Body of pancreas (tissue), 4 donors: ENCODE results near the gene UMAD1. TPM values are rescaled to one million over a fixed set of nuclear protein-coding genes. Genes with fewer than 3 reads are reported as not detected.
"Not testable (repeated sequence)": the region's sequence is repeated elsewhere in the genome, so short reads cannot be mapped to it uniquely, and the experiment has no call there.

Experiments
- ATAC-seq: fragments of 150-250 bp; one replicate; pipeline ENCODE4 v1.9.1; 2016
- DNase-seq, 4 donors: peaks; one replicate each; pipeline ENCODE4 v3.0.0-alpha.2; 2019
- H3K27ac ChIP-seq, 4 donors: fragments of 200-600 bp; sonication (generic); 1 replicate in 3 of 4; 2 replicates in 1 of 4; pipeline versions ENCODE4 v1.5.1 to v1.6.1; 2016 to 2019; ENCODE audit warnings: mild to moderate bottlenecking in 1 of 4, mixed read lengths in 1 of 4, moderate library complexity in 1 of 4
- H3K27me3 ChIP-seq, 2 donors: fragments of 200-600 bp; sonication (generic); one replicate each; pipeline ENCODE4 v1.6.0; 2016; ENCODE audit warnings: mild to moderate bottlenecking in 1 of 2
- H3K36me3 ChIP-seq, 2 donors: fragments of 200-600 bp; sonication (generic); replicated peaks in 1 of 2; 2 replicates each; pipeline ENCODE4 v1.5.1; 2016; ENCODE audit warnings: low read depth in 2 of 2; ENCODE audit not compliant: insufficient read depth in 1 of 2
- H3K4me1 ChIP-seq: fragments of 200-600 bp; sonication (generic); one replicate; pipeline ENCODE4 v1.6.0; 2016
- H3K4me3 ChIP-seq, 2 donors: fragments of 200-600 bp; sonication (generic); 1 replicate in 1 of 2; 2 replicates in 1 of 2; pipeline ENCODE4 v1.5.1; 2016 to 2019
- H3K9me3 ChIP-seq, 3 donors: fragments of 200-600 bp; sonication (generic); 1 replicate in 2 of 3; 2 replicates in 1 of 3; pipeline ENCODE4 v1.5.1; 2016
- POLR2A ChIP-seq, 3 donors: fragments of 450-650 bp; IDR thresholded peaks; one replicate each; pipeline ENCODE4 v1.6.1; 2016; ENCODE audit warnings: antibody characterized with exemption in 3 of 3, mild to moderate bottlenecking in 2 of 3
- WGBS, 2 donors: methylation state at CpG; one replicate each; pipeline ENCODE4 v1.1.5; 2017; 5-methylcytosine and 5-hydroxymethylcytosine counted together
- intact Hi-C: fragments of 100-400 bp; cut with DNase I; formaldehyde crosslinking; loops from one replicate; pipeline ENCODE4 v1.15.1; 2023
- total RNA-seq, 2 donors: library from RNA; depleted of rRNA; stranded (reverse); fragments of >200 nt; gene quantifications; one replicate each; pipeline ENCODE4 v1.1.0, GENCODE V29; 2016
- TF ChIP-seq, protein P1 (sequence below), 7 experiments: fragments of 450-650 bp in 4 of 7; fragments of 200-600 bp in 3 of 7; sonication (generic) in 3 of 7; IDR thresholded peaks; one replicate each; pipeline ENCODE4 v1.5.1; 2016 to 2019; ENCODE audit warnings: antibody characterized with exemption in 7 of 7

UMAD1 gene
- total RNA-seq, 2 donors from 2014 or later: 15.8 to 34.8 TPM

DNA sequence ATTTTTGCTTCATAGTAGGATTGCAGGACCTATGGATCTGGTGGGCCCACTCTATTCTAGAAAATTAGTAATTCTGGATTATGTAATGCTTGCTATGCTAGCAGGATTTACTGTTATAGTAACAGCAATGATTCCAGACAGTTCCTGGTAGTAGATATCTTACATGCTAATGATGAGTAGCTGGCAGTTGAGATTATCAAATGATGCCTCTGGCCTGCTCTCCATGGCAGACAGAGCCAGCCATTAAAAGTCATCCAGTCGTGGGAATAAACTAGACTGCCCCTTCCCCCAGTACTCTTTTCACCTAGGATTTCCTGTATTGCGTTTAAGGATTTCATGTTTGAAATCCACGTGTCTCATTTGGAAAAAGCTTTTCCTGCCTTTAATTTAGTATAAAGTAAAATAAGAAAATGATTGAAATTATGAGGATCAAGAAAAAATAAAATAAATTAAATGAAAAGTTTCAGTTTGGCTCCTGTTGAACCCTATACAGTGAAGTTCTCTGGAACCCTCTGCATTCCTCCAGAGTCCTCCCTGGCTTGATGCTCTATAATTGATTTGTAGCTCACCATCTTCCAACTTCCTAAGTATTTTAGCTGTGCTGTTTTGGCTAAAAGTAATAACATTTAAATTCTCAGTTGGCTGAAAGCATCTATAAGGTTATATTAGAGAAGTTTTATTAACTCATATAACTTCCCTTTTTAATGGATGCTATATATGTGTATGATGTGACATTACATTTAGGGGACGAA is 14.6 kb downstream of the UMAD1 start:
- TF ChIP-seq, protein P1, sequence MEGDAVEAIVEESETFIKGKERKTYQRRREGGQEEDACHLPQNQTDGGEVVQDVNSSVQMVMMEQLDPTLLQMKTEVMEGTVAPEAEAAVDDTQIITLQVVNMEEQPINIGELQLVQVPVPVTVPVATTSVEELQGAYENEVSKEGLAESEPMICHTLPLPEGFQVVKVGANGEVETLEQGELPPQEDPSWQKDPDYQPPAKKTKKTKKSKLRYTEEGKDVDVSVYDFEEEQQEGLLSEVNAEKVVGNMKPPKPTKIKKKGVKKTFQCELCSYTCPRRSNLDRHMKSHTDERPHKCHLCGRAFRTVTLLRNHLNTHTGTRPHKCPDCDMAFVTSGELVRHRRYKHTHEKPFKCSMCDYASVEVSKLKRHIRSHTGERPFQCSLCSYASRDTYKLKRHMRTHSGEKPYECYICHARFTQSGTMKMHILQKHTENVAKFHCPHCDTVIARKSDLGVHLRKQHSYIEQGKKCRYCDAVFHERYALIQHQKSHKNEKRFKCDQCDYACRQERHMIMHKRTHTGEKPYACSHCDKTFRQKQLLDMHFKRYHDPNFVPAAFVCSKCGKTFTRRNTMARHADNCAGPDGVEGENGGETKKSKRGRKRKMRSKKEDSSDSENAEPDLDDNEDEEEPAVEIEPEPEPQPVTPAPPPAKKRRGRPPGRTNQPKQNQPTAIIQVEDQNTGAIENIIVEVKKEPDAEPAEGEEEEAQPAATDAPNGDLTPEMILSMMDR (IDR thresholded peaks at IDR 0.05): no peak
- TF ChIP-seq POLR2A (IDR thresholded peaks at IDR 0.05): no peak
- no peaks in the 10 kb centered on the region for H3K27me3 ChIP-seq
- no peaks in the 10 kb centered on the region for H3K9me3 ChIP-seq
- H3K4me3 ChIP-seq: no peak overlapping the region
- WGBS, 2 donors: 68 to 78% methylated on average over 4 of the region's 4 CpGs
- intact Hi-C loops: no loop called here
- no peak overlapping the region for H3K27ac ChIP-seq
- no peak for ATAC-seq
- no peak for DNase-seq
- peaks cover 10% of the 10 kb centered on the region for H3K4me1 ChIP-seq
- no peaks in the 10 kb centered on the region for H3K36me3 ChIP-seq

DNA sequence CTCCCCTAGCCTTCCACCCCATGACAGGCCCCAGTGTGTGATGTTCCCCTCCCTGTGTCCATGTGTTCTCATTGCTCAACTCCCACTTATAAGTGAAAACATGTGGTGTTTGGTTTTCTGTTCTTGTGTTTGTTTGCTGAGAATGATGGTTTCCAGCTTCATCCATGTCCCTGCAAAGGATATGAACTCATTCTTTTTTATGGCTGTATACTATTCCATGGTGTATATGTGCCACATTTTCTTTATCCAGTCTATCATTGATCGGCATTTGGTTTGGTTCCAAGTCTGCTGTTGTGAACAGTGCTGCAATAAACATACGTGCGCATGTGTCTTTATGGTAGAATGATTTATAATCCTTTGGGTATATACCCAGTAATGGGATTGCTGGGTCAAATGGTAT is 15.9 kb downstream of the UMAD1 start:
- H3K4me1 ChIP-seq, intact Hi-C loops, ATAC-seq: not testable (repeated sequence)

DNA sequence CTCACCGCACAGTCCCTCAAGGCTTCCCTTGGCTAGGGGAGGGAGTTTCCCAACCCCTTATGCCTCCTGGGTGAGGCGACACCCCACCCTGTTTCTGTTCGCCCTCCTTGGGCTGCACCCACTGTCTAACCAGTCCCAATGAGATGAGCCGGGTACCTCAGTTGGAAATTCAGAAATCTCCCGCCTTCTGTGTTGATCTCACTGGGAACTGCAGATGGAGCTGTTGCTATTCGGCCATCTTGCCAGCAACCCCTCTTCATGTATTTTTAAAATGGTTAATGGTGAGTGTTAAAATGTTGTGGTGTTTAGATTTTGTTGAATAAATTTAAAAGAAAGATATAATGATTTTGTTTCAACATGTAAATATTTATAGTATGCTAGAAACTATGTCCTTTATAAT is 22.0 kb downstream of the UMAD1 start:
- WGBS, 2 donors: 92 to 93% methylated on average over 6 of the region's 6 CpGs
- H3K4me1 ChIP-seq: peaks cover 19% of the 10 kb centered on the region
- no peaks in the 10 kb centered on the region for H3K9me3 ChIP-seq
- ATAC-seq (no peak), DNase-seq (no peak)
- no peaks in the 10 kb centered on the region for H3K36me3 ChIP-seq
- H3K27me3 ChIP-seq: no peaks in the 10 kb centered on the region
- no peak overlapping the region for H3K4me3 ChIP-seq
- intact Hi-C loops: no loop called here
- H3K27ac ChIP-seq: no peak overlapping the region
- no peak for TF ChIP-seq POLR2A (IDR thresholded peaks at IDR 0.05)
- TF ChIP-seq, protein P1 (IDR thresholded peaks at IDR 0.05): peak in 2 of 7 experiments; percentile 9 to 13

More for the DNA sequence above, 15.9 kb downstream of the UMAD1 start:
- not testable (repeated sequence) for H3K36me3 ChIP-seq, DNase-seq, H3K27me3 ChIP-seq, H3K27ac ChIP-seq, H3K9me3 ChIP-seq, H3K4me3 ChIP-seq
- WGBS, 2 donors: 96 to 99% methylated on average over 3 of the region's 3 CpGs

DNA sequence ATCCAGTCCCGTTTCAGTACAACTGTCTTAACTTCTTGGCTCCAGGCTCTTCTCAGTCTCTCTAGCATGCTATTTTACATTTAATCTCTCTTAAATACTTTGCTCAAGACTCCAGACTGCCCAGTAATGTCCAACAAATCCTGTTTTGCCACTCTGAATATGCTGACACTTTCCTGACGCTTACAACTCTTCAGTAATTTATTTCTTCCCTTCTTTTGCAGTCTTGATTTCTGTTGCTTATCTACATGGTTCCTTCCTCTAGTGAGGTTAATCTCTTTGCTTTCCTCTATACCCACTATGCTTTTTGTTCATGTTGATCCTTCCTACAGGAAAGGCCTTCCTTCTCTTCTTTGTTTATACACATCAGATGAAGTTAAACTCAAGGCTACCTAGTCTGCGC is 23.7 kb downstream of the UMAD1 start:
- TF ChIP-seq, protein P1 (IDR thresholded peaks at IDR 0.05): no peak
- TF ChIP-seq POLR2A (IDR thresholded peaks at IDR 0.05): no peak
- no peaks in the 10 kb centered on the region for H3K9me3 ChIP-seq
- H3K27me3 ChIP-seq: no peaks in the 10 kb centered on the region
- H3K4me1 ChIP-seq: peaks cover 25% of the 10 kb centered on the region
- ATAC-seq (no peak), DNase-seq (no peak)
- no peak overlapping the region for H3K4me3 ChIP-seq
- 35 to 38% methylated on average over 3 of the region's 3 CpGs for WGBS, 2 donors
- peak overlapping the region in 1 of 4 donors; percentile 47 for H3K27ac ChIP-seq
- intact Hi-C loops: no loop called here
- H3K36me3 ChIP-seq: no peaks in the 10 kb centered on the region

DNA sequence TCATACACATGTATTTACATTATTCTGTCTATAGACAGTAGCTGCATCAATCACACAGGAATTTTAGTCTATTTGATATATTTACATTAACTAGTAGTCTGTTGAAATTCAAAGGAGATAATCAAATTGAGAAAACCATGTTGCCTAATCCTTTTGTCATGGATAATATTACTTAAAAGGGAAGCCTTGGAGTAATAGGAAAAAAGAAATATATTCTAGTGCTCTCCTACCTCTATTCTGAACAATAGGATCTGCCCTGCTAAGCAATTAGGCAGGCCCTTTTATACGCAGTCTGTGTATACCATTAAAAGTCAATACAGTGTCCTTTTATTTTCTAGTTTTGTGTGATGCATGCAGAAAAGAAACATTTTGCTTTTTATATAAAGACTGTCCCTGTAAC is 24.5 kb downstream of the UMAD1 start:
- Histone ChIP-seq H3K27me3 (no peaks in the 10 kb centered on the region), H3K4me1 (peaks cover 25% of the 10 kb centered on the region), H3K4me3 (no peak overlapping the region), H3K36me3 (no peaks in the 10 kb centered on the region), H3K9me3 (no peaks in the 10 kb centered on the region), H3K27ac (no peak overlapping the region)
- TF ChIP-seq, protein P1 (IDR thresholded peaks at IDR 0.05): no peak
- TF ChIP-seq POLR2A (IDR thresholded peaks at IDR 0.05): no peak
- WGBS, 2 donors: 91 to 93% methylated on average over 1 of the region's 1 CpG
- intact Hi-C loops: no loop called here
- ATAC-seq: no peak
- DNase-seq: no peak
